HEK293 (cell line): ENCODE data around the gene ATP6V0B.

Experiments
- CTCF ChIA-PET: fragments of 350-600 bp; formaldehyde crosslinking; extraction: SDS; loops from one replicate; lab custom pipeline; 2021; ENCODE audit warnings: antibody characterized with exemption; lab: Yijun Ruan, JAX
- POLR2A ChIA-PET: fragments of 300-600 bp; formaldehyde crosslinking; extraction: SDS; loops from one replicate; lab custom pipeline; 2020; ENCODE audit warnings: antibody characterized with exemption, inconsistent platforms; lab: Yijun Ruan, JAX
- H3K27ac ChIP-seq: fragments of 200-500 bp; sonication (Bioruptor generic); 2 replicates; pipeline ENCODE4 v1.5.1; 2014; ENCODE audit warnings: low read depth, low read length, control low read depth, inconsistent platforms; ENCODE audit errors: extremely low read depth
- H3K36me3 ChIP-seq, 2 experiments: fragments of 200-500 bp in 1 of 2; sonication (Bioruptor generic) in 1 of 2; 1 replicate in 1 of 2; 2 replicates in 1 of 2; pipeline ENCODE4 v1.5.1; 2014 to 2017; ENCODE audit warnings: inconsistent platforms in 2 of 2, low read length in 2 of 2; ENCODE audit not compliant: control insufficient read depth in 2 of 2, insufficient read depth in 1 of 2
- H3K4me1 ChIP-seq: fragments of 200-500 bp; sonication (Bioruptor generic); 2 replicates; pipeline ENCODE4 v1.5.1; 2014; ENCODE audit warnings: mild to moderate bottlenecking, low read length, inconsistent platforms; ENCODE audit not compliant: control insufficient read depth, insufficient read depth
- H3K4me3 ChIP-seq: 2 replicates; pipeline ENCODE4 v1.5.1; 2011; ENCODE audit warnings: low read depth, mild to moderate bottlenecking, control low read depth, low read length, moderate library complexity
- H3K9me3 ChIP-seq: fragments of 200-500 bp; sonication (Bioruptor generic); 2 replicates; pipeline ENCODE4 v1.5.1; 2014; ENCODE audit warnings: low read depth, low read length, inconsistent platforms; ENCODE audit not compliant: control insufficient read depth, insufficient read depth
- HOXC10 ChIP-seq: sonication (generic); formaldehyde crosslinking; IDR thresholded peaks from 2 replicates; pipeline ENCODE4 v1.8.1; 2023; ENCODE audit warnings: mild to moderate bottlenecking, missing genetic modification reagents
- HOXD13 ChIP-seq: sonication (generic); formaldehyde crosslinking; IDR thresholded peaks from 2 replicates; pipeline ENCODE4 v1.8.0; 2022; ENCODE audit warnings: missing genetic modification reagents, borderline replicate concordance
- ZFP37 ChIP-seq: fragments of 450-650 bp; formaldehyde crosslinking; IDR thresholded peaks from 2 replicates; pipeline ENCODE4 v1.5.1; 2016; ENCODE audit warnings: missing biosample characterization, missing genetic modification characterization
- ZNF138 ChIP-seq: fragments of 450-650 bp; formaldehyde crosslinking; IDR thresholded peaks from 2 replicates; pipeline ENCODE4 v1.5.1; 2016; ENCODE audit warnings: missing biosample characterization, missing genetic modification characterization, borderline replicate concordance
- ZNF2 ChIP-seq: fragments of 450-650 bp; formaldehyde crosslinking; IDR thresholded peaks from 2 replicates; pipeline ENCODE4 v1.5.1; 2016; ENCODE audit warnings: missing biosample characterization, missing genetic modification characterization
- ZNF202 ChIP-seq: fragments of 450-650 bp; formaldehyde crosslinking; IDR thresholded peaks from 2 replicates; pipeline ENCODE4 v1.5.1; 2016; ENCODE audit warnings: missing biosample characterization, missing genetic modification characterization, borderline replicate concordance
- ZNF311 ChIP-seq: fragments of 450-650 bp; formaldehyde crosslinking; IDR thresholded peaks from 2 replicates; pipeline ENCODE4 v1.5.1; 2017; ENCODE audit warnings: missing biosample characterization, missing genetic modification characterization, borderline replicate concordance
- ZNF391 ChIP-seq: fragments of 450-650 bp; formaldehyde crosslinking; IDR thresholded peaks from 2 replicates; pipeline ENCODE4 v1.5.1; 2016; ENCODE audit warnings: low read depth, missing biosample characterization, missing genetic modification characterization, borderline replicate concordance
- ZNF514 ChIP-seq: fragments of 450-650 bp; formaldehyde crosslinking; IDR thresholded peaks from 2 replicates; pipeline ENCODE4 v1.5.1; 2016; ENCODE audit warnings: missing biosample characterization, missing genetic modification characterization
- ZNF544 ChIP-seq: fragments of 450-650 bp; formaldehyde crosslinking; IDR thresholded peaks from 2 replicates; pipeline ENCODE4 v1.5.0; 2017; ENCODE audit warnings: missing biosample characterization, missing genetic modification characterization
- ZNF600 ChIP-seq: fragments of 450-650 bp; formaldehyde crosslinking; IDR thresholded peaks from 2 replicates; pipeline ENCODE4 v1.5.1; 2016; ENCODE audit warnings: missing biosample characterization, missing genetic modification characterization
- ZNF658 ChIP-seq: fragments of 450-650 bp; formaldehyde crosslinking; IDR thresholded peaks from 2 replicates; pipeline ENCODE4; 2016; ENCODE audit warnings: missing biosample characterization, missing genetic modification characterization
- ZNF660 ChIP-seq: fragments of 450-650 bp; IDR thresholded peaks from 2 replicates; pipeline ENCODE4 v1.5.1; 2018; ENCODE audit warnings: missing biosample characterization, mild to moderate bottlenecking, missing genetic modification characterization
- ZSCAN23 ChIP-seq: fragments of 450-650 bp; formaldehyde crosslinking; IDR thresholded peaks from 2 replicates; pipeline ENCODE4 v1.5.1; 2016; ENCODE audit warnings: missing biosample characterization, missing genetic modification characterization
- TF ChIP-seq, protein P1 (sequence below): fragments of 450-650 bp; formaldehyde crosslinking; IDR thresholded peaks from 2 replicates; pipeline ENCODE4 v1.5.1; 2016; ENCODE audit warnings: missing biosample characterization, missing genetic modification characterization, borderline replicate concordance
- TF ChIP-seq, protein P2 (sequence below): fragments of 450-650 bp; formaldehyde crosslinking; IDR thresholded peaks from 2 replicates; pipeline ENCODE4 v1.5.1; 2016; ENCODE audit warnings: missing biosample characterization, missing genetic modification characterization
- TF ChIP-seq, protein P3 (sequence below): fragments of 450-650 bp; formaldehyde crosslinking; IDR thresholded peaks from 2 replicates; pipeline ENCODE4 v1.5.1; 2016; ENCODE audit warnings: missing biosample characterization, missing genetic modification characterization
- TF ChIP-seq, protein P4 (sequence below): fragments of 450-650 bp; formaldehyde crosslinking; IDR thresholded peaks from 2 replicates; pipeline ENCODE4 v1.5.1; 2016; ENCODE audit warnings: missing biosample characterization, missing genetic modification characterization
- TF ChIP-seq, protein P5 (sequence below): fragments of 450-650 bp; formaldehyde crosslinking; IDR thresholded peaks from 2 replicates; pipeline ENCODE4 v1.5.1; 2016; ENCODE audit warnings: missing biosample characterization, missing genetic modification characterization, low read depth

ATP6V0B gene

DNA sequence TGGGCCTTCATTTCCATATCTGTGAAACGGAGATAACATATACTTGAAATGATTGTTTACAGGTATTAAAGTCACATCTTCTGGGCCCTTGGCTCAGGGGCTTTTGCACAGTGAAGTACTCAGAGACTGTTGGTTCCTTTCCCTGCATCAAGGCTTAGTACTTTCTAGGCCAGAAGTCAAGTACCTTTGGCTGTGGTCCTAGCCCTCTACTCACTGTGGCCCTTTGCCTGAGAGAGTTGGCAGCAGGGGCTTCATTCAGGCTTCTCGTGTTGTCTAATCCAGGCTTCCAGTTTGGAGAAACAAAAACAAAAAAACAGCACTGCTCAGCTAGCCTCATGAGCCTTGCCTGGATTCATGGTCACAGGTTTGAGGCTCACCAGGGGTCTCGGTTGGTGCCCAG, 13.1 kb upstream of the ATP6V0B start (continued):
- TF ChIP-seq, protein P1, sequence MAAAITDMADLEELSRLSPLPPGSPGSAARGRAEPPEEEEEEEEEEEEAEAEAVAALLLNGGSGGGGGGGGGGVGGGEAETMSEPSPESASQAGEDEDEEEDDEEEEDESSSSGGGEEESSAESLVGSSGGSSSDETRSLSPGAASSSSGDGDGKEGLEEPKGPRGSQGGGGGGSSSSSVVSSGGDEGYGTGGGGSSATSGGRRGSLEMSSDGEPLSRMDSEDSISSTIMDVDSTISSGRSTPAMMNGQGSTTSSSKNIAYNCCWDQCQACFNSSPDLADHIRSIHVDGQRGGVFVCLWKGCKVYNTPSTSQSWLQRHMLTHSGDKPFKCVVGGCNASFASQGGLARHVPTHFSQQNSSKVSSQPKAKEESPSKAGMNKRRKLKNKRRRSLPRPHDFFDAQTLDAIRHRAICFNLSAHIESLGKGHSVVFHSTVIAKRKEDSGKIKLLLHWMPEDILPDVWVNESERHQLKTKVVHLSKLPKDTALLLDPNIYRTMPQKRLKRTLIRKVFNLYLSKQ = no peak
- TF ChIP-seq, protein P2, sequence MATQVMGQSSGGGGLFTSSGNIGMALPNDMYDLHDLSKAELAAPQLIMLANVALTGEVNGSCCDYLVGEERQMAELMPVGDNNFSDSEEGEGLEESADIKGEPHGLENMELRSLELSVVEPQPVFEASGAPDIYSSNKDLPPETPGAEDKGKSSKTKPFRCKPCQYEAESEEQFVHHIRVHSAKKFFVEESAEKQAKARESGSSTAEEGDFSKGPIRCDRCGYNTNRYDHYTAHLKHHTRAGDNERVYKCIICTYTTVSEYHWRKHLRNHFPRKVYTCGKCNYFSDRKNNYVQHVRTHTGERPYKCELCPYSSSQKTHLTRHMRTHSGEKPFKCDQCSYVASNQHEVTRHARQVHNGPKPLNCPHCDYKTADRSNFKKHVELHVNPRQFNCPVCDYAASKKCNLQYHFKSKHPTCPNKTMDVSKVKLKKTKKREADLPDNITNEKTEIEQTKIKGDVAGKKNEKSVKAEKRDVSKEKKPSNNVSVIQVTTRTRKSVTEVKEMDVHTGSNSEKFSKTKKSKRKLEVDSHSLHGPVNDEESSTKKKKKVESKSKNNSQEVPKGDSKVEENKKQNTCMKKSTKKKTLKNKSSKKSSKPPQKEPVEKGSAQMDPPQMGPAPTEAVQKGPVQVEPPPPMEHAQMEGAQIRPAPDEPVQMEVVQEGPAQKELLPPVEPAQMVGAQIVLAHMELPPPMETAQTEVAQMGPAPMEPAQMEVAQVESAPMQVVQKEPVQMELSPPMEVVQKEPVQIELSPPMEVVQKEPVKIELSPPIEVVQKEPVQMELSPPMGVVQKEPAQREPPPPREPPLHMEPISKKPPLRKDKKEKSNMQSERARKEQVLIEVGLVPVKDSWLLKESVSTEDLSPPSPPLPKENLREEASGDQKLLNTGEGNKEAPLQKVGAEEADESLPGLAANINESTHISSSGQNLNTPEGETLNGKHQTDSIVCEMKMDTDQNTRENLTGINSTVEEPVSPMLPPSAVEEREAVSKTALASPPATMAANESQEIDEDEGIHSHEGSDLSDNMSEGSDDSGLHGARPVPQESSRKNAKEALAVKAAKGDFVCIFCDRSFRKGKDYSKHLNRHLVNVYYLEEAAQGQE (tag by site-specific recombination) = no peak
- TF ChIP-seq ZNF658 (tag by site-specific recombination) = no peak
- TF ChIP-seq HOXC10 = no peak
- TF ChIP-seq ZNF544 (tag by site-specific recombination) = no peak
- no peak for TF ChIP-seq ZSCAN23 (tag by site-specific recombination)
- TF ChIP-seq, protein P3, sequence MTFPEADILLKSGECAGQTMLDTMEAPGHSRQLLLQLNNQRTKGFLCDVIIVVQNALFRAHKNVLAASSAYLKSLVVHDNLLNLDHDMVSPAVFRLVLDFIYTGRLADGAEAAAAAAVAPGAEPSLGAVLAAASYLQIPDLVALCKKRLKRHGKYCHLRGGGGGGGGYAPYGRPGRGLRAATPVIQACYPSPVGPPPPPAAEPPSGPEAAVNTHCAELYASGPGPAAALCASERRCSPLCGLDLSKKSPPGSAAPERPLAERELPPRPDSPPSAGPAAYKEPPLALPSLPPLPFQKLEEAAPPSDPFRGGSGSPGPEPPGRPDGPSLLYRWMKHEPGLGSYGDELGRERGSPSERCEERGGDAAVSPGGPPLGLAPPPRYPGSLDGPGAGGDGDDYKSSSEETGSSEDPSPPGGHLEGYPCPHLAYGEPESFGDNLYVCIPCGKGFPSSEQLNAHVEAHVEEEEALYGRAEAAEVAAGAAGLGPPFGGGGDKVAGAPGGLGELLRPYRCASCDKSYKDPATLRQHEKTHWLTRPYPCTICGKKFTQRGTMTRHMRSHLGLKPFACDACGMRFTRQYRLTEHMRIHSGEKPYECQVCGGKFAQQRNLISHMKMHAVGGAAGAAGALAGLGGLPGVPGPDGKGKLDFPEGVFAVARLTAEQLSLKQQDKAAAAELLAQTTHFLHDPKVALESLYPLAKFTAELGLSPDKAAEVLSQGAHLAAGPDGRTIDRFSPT = no peak
- TF ChIP-seq ZNF391 (tag by site-specific recombination) = no peak
- TF ChIP-seq, all 188 proteins: peak for 0

DNA sequence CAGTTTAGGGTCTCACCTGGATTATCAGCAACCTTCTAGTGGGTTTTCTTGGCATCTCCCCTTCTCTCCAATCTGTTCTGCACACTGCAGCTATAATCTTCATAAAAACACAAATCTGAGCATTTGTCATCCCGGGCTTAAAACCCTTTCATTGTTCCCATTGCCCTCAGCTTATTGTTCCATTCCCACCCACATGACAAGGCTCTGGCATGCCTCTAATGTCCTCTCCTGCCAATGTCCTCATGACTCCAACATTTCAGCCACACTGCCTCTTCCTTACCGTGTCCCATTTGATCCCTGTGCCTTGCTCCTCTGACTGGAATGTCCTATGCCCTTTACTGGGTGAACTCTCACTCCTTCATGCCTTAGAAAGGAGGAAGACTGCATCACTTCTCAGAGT, 12.4 kb upstream of the ATP6V0B start:
- TF ChIP-seq ZNF600 (tag by site-specific recombination) = no peak
- TF ChIP-seq ZNF311 (tag by site-specific recombination) = no peak
- no peak for TF ChIP-seq ZFP37 (tag by site-specific recombination)
- no peak for TF ChIP-seq HOXD13 (CRISPR knock-in tag)
- no peak for TF ChIP-seq ZNF202 (tag by site-specific recombination)
- TF ChIP-seq, protein P4, sequence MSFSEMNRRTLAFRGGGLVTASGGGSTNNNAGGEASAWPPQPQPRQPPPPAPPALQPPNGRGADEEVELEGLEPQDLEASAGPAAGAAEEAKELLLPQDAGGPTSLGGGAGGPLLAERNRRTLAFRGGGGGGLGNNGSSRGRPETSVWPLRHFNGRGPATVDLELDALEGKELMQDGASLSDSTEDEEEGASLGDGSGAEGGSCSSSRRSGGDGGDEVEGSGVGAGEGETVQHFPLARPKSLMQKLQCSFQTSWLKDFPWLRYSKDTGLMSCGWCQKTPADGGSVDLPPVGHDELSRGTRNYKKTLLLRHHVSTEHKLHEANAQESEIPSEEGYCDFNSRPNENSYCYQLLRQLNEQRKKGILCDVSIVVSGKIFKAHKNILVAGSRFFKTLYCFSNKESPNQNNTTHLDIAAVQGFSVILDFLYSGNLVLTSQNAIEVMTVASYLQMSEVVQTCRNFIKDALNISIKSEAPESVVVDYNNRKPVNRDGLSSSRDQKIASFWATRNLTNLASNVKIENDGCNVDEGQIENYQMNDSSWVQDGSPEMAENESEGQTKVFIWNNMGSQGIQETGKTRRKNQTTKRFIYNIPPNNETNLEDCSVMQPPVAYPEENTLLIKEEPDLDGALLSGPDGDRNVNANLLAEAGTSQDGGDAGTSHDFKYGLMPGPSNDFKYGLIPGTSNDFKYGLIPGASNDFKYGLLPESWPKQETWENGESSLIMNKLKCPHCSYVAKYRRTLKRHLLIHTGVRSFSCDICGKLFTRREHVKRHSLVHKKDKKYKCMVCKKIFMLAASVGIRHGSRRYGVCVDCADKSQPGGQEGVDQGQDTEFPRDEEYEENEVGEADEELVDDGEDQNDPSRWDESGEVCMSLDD = no peak
- Histone ChIP-seq H3K4me1 (no peaks in the 10 kb centered on the region), H3K9me3 (no peaks in the 10 kb centered on the region), H3K27ac (no peak overlapping the region), H3K4me3 (no peak overlapping the region), H3K36me3 (peaks cover 0 to 100% of the 10 kb centered on the region in 2 experiments; a peak in 1 of 3 replicates)
- CTCF ChIA-PET = no interaction called here
- POLR2A ChIA-PET = no interaction called here

DNA sequence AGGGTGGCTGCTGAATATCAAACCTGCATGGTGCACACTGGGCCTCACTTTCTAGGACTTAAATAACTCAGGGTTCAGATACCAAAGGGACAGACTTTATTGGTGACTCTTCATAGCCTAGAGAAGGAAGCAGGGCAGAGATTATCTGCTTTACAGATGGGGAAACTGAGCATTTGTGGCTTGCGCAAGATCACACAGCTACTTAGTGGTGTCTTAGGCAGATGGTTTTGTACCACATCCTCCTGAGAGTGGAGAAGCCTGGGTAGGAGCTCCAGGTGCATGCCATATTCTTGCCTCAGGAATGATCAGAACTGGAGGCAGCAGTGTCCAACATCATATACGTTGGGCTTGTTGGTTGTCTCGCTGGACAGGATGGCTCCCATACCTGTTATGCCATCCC, 11.8 kb upstream of the ATP6V0B start:
- CTCF ChIA-PET = interaction anchor here (1.2 kb wide), 1 partner anchor 200 kb away, joined by 3 read pairs; no protein-coding TSS in a partner anchor
- POLR2A ChIA-PET = no interaction called here

More for the DNA sequence above, 11.8 kb upstream of the ATP6V0B start:
- H3K27ac ChIP-seq = no peak overlapping the region
- no peaks in the 10 kb centered on the region for H3K9me3 ChIP-seq
- peaks cover 0 to 100% of the 10 kb centered on the region in 2 experiments; a peak in 1 of 3 replicates for H3K36me3 ChIP-seq
- no peaks in the 10 kb centered on the region for H3K4me1 ChIP-seq
- no peak for TF ChIP-seq ZNF138 (tag by site-specific recombination)
- no peak for TF ChIP-seq ZNF660
- no peak for TF ChIP-seq ZNF2 (tag by site-specific recombination)
- TF ChIP-seq, protein P5, sequence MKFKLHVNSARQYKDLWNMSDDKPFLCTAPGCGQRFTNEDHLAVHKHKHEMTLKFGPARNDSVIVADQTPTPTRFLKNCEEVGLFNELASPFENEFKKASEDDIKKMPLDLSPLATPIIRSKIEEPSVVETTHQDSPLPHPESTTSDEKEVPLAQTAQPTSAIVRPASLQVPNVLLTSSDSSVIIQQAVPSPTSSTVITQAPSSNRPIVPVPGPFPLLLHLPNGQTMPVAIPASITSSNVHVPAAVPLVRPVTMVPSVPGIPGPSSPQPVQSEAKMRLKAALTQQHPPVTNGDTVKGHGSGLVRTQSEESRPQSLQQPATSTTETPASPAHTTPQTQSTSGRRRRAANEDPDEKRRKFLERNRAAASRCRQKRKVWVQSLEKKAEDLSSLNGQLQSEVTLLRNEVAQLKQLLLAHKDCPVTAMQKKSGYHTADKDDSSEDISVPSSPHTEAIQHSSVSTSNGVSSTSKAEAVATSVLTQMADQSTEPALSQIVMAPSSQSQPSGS (tag by site-specific recombination) = no peak
- TF ChIP-seq ZNF514 (tag by site-specific recombination) = no peak
- no peak overlapping the region for H3K4me3 ChIP-seq
